H1 (cell line): ENCODE data around the gene DHRS13. TPM values are rescaled to one million over a fixed set of nuclear protein-coding genes. Genes with fewer than 3 reads are reported as not detected.

Source experiments
- CTCF ChIA-PET: fragments of 300-600 bp; sonication (Branson Sonifier 250); formaldehyde crosslinking; loops from one replicate; lab custom pipeline; 2021; ENCODE audit not compliant: partially characterized antibody; lab: Charles Lee
- POLR2A ChIA-PET: fragments of 300-600 bp; sonication (Branson Sonifier 250); formaldehyde crosslinking; loops from one replicate; lab custom pipeline; 2021; ENCODE audit warnings: inconsistent platforms; ENCODE audit not compliant: partially characterized antibody; lab: Charles Lee
- DNase-seq, 2 experiments: peaks; one replicate each; pipeline versions ENCODE4 v3.0.0 to v3.0.0-alpha.2; 2010 to 2022; ENCODE audit warnings: low spot score in 2 of 2, low read depth in 1 of 2, mixed read lengths in 1 of 2
- FAIRE-seq: peaks from 2 replicates; lab custom pipeline; 2011; peaks lifted over from hg19 to GRCh38; lab: Jason Lieb, UNC
- H2AFZ ChIP-seq: 2 replicates; pipeline ENCODE4 v1.8.1; 2012; ENCODE audit warnings: low read length, inconsistent platforms
- H2AK5ac ChIP-seq: 2 replicates; pipeline ENCODE4 v1.6.1; 2013; ENCODE audit warnings: low read depth, low read length
- H2BK120ac ChIP-seq: replicated peaks from 2 replicates; pipeline ENCODE3; 2013; ENCODE audit warnings: low read depth, low read length, inconsistent platforms
- H2BK12ac ChIP-seq: 2 replicates; pipeline ENCODE4 v1.6.1; 2013; ENCODE audit warnings: low read depth, low read length
- H2BK15ac ChIP-seq: 2 replicates; pipeline ENCODE4 v1.6.1; 2013; ENCODE audit warnings: low read length
- H2BK20ac ChIP-seq: 2 replicates; pipeline ENCODE4 v1.6.1; 2013; ENCODE audit warnings: low read length
- H2BK5ac ChIP-seq: 2 replicates; pipeline ENCODE4 v1.6.1; 2013; ENCODE audit warnings: low read depth, low read length
- H3K14ac ChIP-seq: 2 replicates; pipeline ENCODE4 v1.6.1; 2013; ENCODE audit warnings: inconsistent platforms; ENCODE audit not compliant: insufficient read length
- H3K18ac ChIP-seq: 2 replicates; pipeline ENCODE4 v1.6.1; 2013; ENCODE audit warnings: low read length; ENCODE audit errors: extremely low read depth
- H3K23ac ChIP-seq: 2 replicates; pipeline ENCODE4 v1.6.1; 2013; ENCODE audit warnings: inconsistent platforms; ENCODE audit not compliant: insufficient read length
- H3K23me2 ChIP-seq: 2 replicates; pipeline ENCODE4 v1.6.1; 2013; ENCODE audit warnings: low read depth, low read length
- H3K27ac ChIP-seq: 2 replicates; pipeline ENCODE4 v1.6.1; 2011; ENCODE audit warnings: low read depth, low read length, inconsistent platforms
- H3K27me3 ChIP-seq, 4 experiments: replicated peaks in 1 of 4; 1 replicate in 1 of 4; 2 replicates in 3 of 4; pipeline versions ENCODE4 v1.6.1 to v1.8.1; 2011 to 2013; ENCODE audit warnings: low read length in 3 of 4, mild to moderate bottlenecking in 3 of 4, inconsistent platforms in 2 of 4, mixed read lengths in 2 of 4, moderate library complexity in 1 of 4; ENCODE audit not compliant: control insufficient read depth in 3 of 4, insufficient read depth in 3 of 4; ENCODE audit errors: extremely low read depth in 1 of 4
- H3K36me3 ChIP-seq, 4 experiments: 2 replicates each; pipeline versions ENCODE4 v1.6.1 to v1.8.1; 2011 to 2013; ENCODE audit warnings: mild to moderate bottlenecking in 4 of 4, low read length in 3 of 4, moderate library complexity in 2 of 4, control low read depth in 1 of 4, inconsistent platforms in 1 of 4; ENCODE audit not compliant: insufficient read depth in 4 of 4, control insufficient read depth in 2 of 4
- H3K4ac ChIP-seq: replicated peaks from 2 replicates; pipeline ENCODE3; 2013; ENCODE audit warnings: low read length, low read depth, mixed read lengths, inconsistent platforms; ENCODE audit not compliant: insufficient read length
- H3K4me1 ChIP-seq, 4 experiments: replicated peaks in 1 of 4; 1 replicate in 1 of 4; 2 replicates in 3 of 4; pipeline versions ENCODE4 v1.6.1 to v1.8.1; 2011 to 2013; ENCODE audit warnings: low read length in 3 of 4, inconsistent platforms in 2 of 4, mixed read lengths in 1 of 4; ENCODE audit not compliant: insufficient read depth in 4 of 4, control insufficient read depth in 3 of 4
- H3K4me2 ChIP-seq, 2 experiments: 2 replicates each; pipeline versions ENCODE4 v1.6.1 to v1.8.1; 2011 to 2013; ENCODE audit warnings: low read depth in 2 of 2, low read length in 2 of 2, control low read depth in 1 of 2, inconsistent platforms in 1 of 2, mild to moderate bottlenecking in 1 of 2; ENCODE audit not compliant: insufficient read depth in 1 of 2
- H3K4me3 ChIP-seq, 4 experiments: fragments of 200-600, 300-600 bp in 1 of 4; sonication (generic), shearing (Covaris generic), sonication (Bioruptor Twin) in 1 of 4; 2 replicates each; pipeline versions ENCODE4 v1.5.1 to v1.8.1; 2011 to 2016; ENCODE audit warnings: low read length in 4 of 4, low read depth in 3 of 4, control low read depth in 2 of 4, inconsistent platforms in 2 of 4, mild to moderate bottlenecking in 2 of 4, mixed read lengths in 1 of 4, moderate library complexity in 1 of 4; ENCODE audit not compliant: insufficient read depth in 2 of 4; ENCODE audit errors: extremely low read depth in 1 of 4
- H3K56ac ChIP-seq: replicated peaks from 2 replicates; pipeline ENCODE3; 2013; ENCODE audit warnings: low read depth, mild to moderate bottlenecking, mixed read lengths, low read length, inconsistent platforms; ENCODE audit not compliant: insufficient read length
- H3K79me1 ChIP-seq: 2 replicates; pipeline ENCODE4 v1.6.1; 2013; ENCODE audit warnings: low read depth, low read length, control low read depth
- H3K79me2 ChIP-seq, 2 experiments: 2 replicates each; pipeline versions ENCODE4 v1.6.1 to v1.8.1; 2012 to 2013; ENCODE audit warnings: low read length in 2 of 2, mild to moderate bottlenecking in 2 of 2, inconsistent platforms in 1 of 2; ENCODE audit not compliant: insufficient read depth in 2 of 2, control insufficient read depth in 1 of 2
- H3K9ac ChIP-seq, 4 experiments: replicated peaks in 1 of 4; 1 replicate in 1 of 4; 2 replicates in 3 of 4; pipeline versions ENCODE4 v1.6.1 to v1.8.1; 2011 to 2013; ENCODE audit warnings: low read depth in 3 of 4, low read length in 3 of 4, control low read depth in 2 of 4, mild to moderate bottlenecking in 2 of 4, moderate library complexity in 2 of 4, inconsistent platforms in 1 of 4; ENCODE audit errors: extremely low read depth in 1 of 4
- H3K9me3 ChIP-seq, 2 experiments: 2 replicates each; pipeline versions ENCODE4 v1.6.1 to v1.8.1; 2012 to 2013; ENCODE audit warnings: mild to moderate bottlenecking in 2 of 2, moderate library complexity in 2 of 2, control low read depth in 1 of 2, inconsistent platforms in 1 of 2, low read depth in 1 of 2, low read length in 1 of 2, mixed read lengths in 1 of 2; ENCODE audit not compliant: insufficient read depth in 2 of 2
- H4K20me1 ChIP-seq, 2 experiments: replicated peaks in 1 of 2; 2 replicates each; pipeline versions ENCODE3 to v1.8.1; 2011 to 2013; ENCODE audit warnings: inconsistent platforms in 2 of 2, low read length in 2 of 2, mild to moderate bottlenecking in 1 of 2; ENCODE audit not compliant: insufficient read depth in 2 of 2, control insufficient read depth in 1 of 2
- H4K5ac ChIP-seq: 2 replicates; pipeline ENCODE4 v1.6.1; 2013; ENCODE audit warnings: low read length, low read depth, mixed read lengths, inconsistent platforms; ENCODE audit not compliant: insufficient read length
- H4K8ac ChIP-seq: 2 replicates; pipeline ENCODE4 v1.8.0; 2013; ENCODE audit warnings: mild to moderate bottlenecking, moderate library complexity, low read length, inconsistent platforms; ENCODE audit not compliant: insufficient read depth; ENCODE audit errors: extremely low read depth
- H4K91ac ChIP-seq: replicated peaks from 2 replicates; pipeline ENCODE3; 2013; ENCODE audit warnings: low read length, mixed read lengths, inconsistent platforms; ENCODE audit not compliant: insufficient read length
- BCL11A ChIP-seq, 2 experiments: IDR thresholded peaks; one replicate each; pipeline ENCODE4 v1.6.1; 2011; ENCODE audit warnings: low read depth in 2 of 2, low read length in 2 of 2, mild to moderate bottlenecking in 2 of 2
- CBX5 ChIP-seq: fragments of 300-800, 300-1000 bp; sonication (generic); IDR thresholded peaks from 2 replicates; pipeline ENCODE4 v1.7.1; 2016; ENCODE audit warnings: antibody characterized with exemption, low read length, low read depth
- EP300 ChIP-seq, 2 experiments: IDR thresholded peaks; 1 replicate in 1 of 2; 2 replicates in 1 of 2; pipeline ENCODE4 v1.6.1; 2011 to 2012; ENCODE audit warnings: low read depth in 2 of 2, low read length in 2 of 2, mild to moderate bottlenecking in 2 of 2, borderline replicate concordance in 1 of 2, inconsistent platforms in 1 of 2, moderate library complexity in 1 of 2
- HDAC6 ChIP-seq: IDR thresholded peaks from one replicate; pipeline ENCODE4 v1.7.1; 2012; ENCODE audit warnings: low read depth, mild to moderate bottlenecking, inconsistent platforms, low read length, moderate library complexity
- JUN ChIP-seq: IDR thresholded peaks from 2 replicates; pipeline ENCODE4 v1.6.1; 2011; ENCODE audit warnings: low read depth, mild to moderate bottlenecking, improper control_type of control experiment, low read length
- MAFK ChIP-seq: IDR thresholded peaks from 2 replicates; pipeline ENCODE4 v1.6.1; 2012; ENCODE audit warnings: low read depth, mild to moderate bottlenecking, improper control_type of control experiment, low read length
- SIX5 ChIP-seq: IDR thresholded peaks from 2 replicates; pipeline ENCODE4 v1.6.1; 2011; ENCODE audit warnings: mild to moderate bottlenecking, low read depth, low read length
- SP1 ChIP-seq: IDR thresholded peaks from 2 replicates; pipeline ENCODE4 v1.6.1; 2011; ENCODE audit warnings: low read depth, low read length
- TAF1 ChIP-seq: IDR thresholded peaks from 2 replicates; pipeline ENCODE4 v1.6.1; 2011; ENCODE audit warnings: mild to moderate bottlenecking, low read depth, low read length
- TCF12 ChIP-seq: IDR thresholded peaks from 2 replicates; pipeline ENCODE4 v1.6.1; 2011; ENCODE audit warnings: low read depth, mild to moderate bottlenecking, low read length
- WGBS, 2 experiments: shearing (Covaris generic) in 1 of 2; methylation state at CpG; one replicate each; pipeline versions ENCODE4 v1.1.6 to v1.1.7; 2013 to 2015; ENCODE audit warnings: low lambda C conversion rate in 2 of 2, mixed read lengths in 2 of 2, inconsistent platforms in 1 of 2, low coverage in 1 of 2, missing lambda C conversion rate in 1 of 2; ENCODE audit not compliant: insufficient replicate concordance in 2 of 2, insufficient coverage in 1 of 2, insufficient read length in 1 of 2; ENCODE audit errors: extremely low coverage in 1 of 2, missing lambda C conversion rate in 1 of 2; 5-methylcytosine and 5-hydroxymethylcytosine counted together
- polyA plus RNA-seq, 7 experiments: library from polyadenylated mRNA; depleted of rRNA in 3 of 7; stranded (reverse) in 5 of 7; unstranded in 2 of 7; fragments of >200 nt in 5 of 7; fragments of 200-250 nt in 2 of 7; gene quantifications; 1 replicate in 5 of 7; 2 replicates in 1 of 7; 4 replicates in 1 of 7; pipeline versions ENCODE4 v1.2.1 to v1.2.3, GENCODE V29; 2011 to 2013; ENCODE audit warnings: missing spikeins in 2 of 7, mixed read lengths in 2 of 7
- total RNA-seq: library from RNA; stranded (reverse); fragmentation: NEBNext Ultra II Directional; extraction: Animal tissue kit (Norgen Biotek cat#: 25700); gene quantifications from 2 replicates; pipeline ENCODE4 v1.2.1, GENCODE V29; 2021
- TF ChIP-seq, protein P1 (sequence below): IDR thresholded peaks from 2 replicates; pipeline ENCODE4 v1.6.1; 2011; ENCODE audit warnings: low read depth, mild to moderate bottlenecking, low read length; ENCODE audit not compliant: insufficient read depth

Gene DHRS13
- total and polyA plus RNA-seq, 2 of the 8 experiments (the other 6 are each of a cell fraction or from before 2014, with no cell fraction given): 23.7 to 30.0 TPM

DNA sequence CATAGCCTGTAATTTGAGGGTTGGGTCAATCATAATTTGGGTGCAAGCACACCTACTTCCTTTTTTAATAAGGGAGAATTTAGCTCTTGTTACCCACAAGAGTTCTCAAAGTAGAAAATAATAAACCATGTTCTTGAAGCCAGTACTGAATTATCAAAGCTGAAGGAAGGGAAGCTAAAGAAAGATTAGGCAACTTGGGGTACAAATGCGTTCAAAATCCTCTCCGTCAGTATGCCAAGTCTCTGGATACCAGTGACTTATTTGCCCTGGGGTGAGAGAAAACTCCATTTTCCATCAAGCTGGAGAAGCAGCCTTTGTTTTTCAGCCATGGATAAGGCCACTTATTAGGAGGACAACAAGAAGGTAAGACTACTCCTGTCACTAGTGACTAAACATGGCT is 23.5 kb upstream of the DHRS13 start:
- Histone ChIP-seq H2BK20ac (no peak overlapping the region), H3K4me3 (no peak overlapping the region), H3K4me1 (no peaks in the 10 kb centered on the region), H3K4ac (no peak overlapping the region), H3K79me1 (peaks cover 21% of the 10 kb centered on the region), H3K27ac (no peak overlapping the region), H2BK5ac (no peak overlapping the region), H2BK120ac (no peak overlapping the region), H4K20me1 (peaks cover 10 to 18% of the 10 kb centered on the region in 2 experiments), H4K5ac (no peak overlapping the region), H2BK15ac (no peak overlapping the region), H3K14ac (no peak overlapping the region), H3K23me2 (no peaks in the 10 kb centered on the region), H3K36me3 (peaks cover 9 to 59% (median 39%) of the 10 kb centered on the region in 4 experiments), H2AK5ac (no peak overlapping the region), H4K91ac (no peak overlapping the region), H3K9ac (no peak overlapping the region), H3K4me2 (no peak overlapping the region), H3K27me3 (no peaks in the 10 kb centered on the region), H3K23ac (no peak overlapping the region), H2BK12ac (no peak overlapping the region), H2AFZ (no peak overlapping the region), H3K18ac (no peak overlapping the region), H3K79me2 (peaks cover 10 to 57% of the 10 kb centered on the region in 2 experiments), H3K56ac (no peak overlapping the region), H4K8ac (no peak overlapping the region), H3K9me3 (no peaks in the 10 kb centered on the region)
- CTCF ChIA-PET: interaction anchor here (1.3 to 16.4 kb wide), 5 partner anchors 9 to 186 kb away, joined by 5 to 123 read pairs (median 6); no protein-coding TSS in a partner anchor
- 96% methylated on average over 2 of the region's 2 CpGs; no CpG with 5 or more reads in 1 of the 2 experiments for WGBS, 2 experiments
- DNase-seq (no peak), FAIRE-seq (no peak)
- TF ChIP-seq MAFK (no peak), TAF1 (no peak), CBX5 (no peak), EP300 (IDR thresholded peaks at IDR 0.05; ENCODE audit: borderline replicate concordance in 1 of 2, low read depth in 2 of 2, low read length in 2 of 2) (no peak), BCL11A (IDR thresholded peaks at IDR 0.05; ENCODE audit: low read depth in 2 of 2, low read length in 2 of 2) (no peak), TCF12 (no peak), SP1 (no peak), HDAC6 (no peak), JUN (no peak), SIX5 (no peak)
- TF ChIP-seq, protein P1, sequence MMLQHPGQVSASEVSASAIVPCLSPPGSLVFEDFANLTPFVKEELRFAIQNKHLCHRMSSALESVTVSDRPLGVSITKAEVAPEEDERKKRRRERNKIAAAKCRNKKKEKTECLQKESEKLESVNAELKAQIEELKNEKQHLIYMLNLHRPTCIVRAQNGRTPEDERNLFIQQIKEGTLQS: no peak
- POLR2A ChIA-PET: interaction anchor here (0.7 to 6.8 kb wide), 7 partner anchors 8 to 152 kb away, joined by 3 to 29 read pairs (median 4); no protein-coding TSS in a partner anchor
